GM20000 (cell line): ENCODE results near the gene OTOG.

ENCODE experiments used
- DNase-seq: peaks from one replicate; pipeline ENCODE4 v3.0.0; 2012; ENCODE audit warnings: low spot score
- CTCF ChIP-seq: IDR thresholded peaks from 2 replicates; pipeline ENCODE4 v1.5.1; 2012; ENCODE audit warnings: mild to moderate bottlenecking, control low read depth; ENCODE audit errors: extremely low read depth, missing control alignments

OTOG gene

GRCh38 chr11:17631702-17632365 is 84.8 kb downstream of the OTOG start:
- no peak for DNase-seq
- no peak for TF ChIP-seq CTCF

GRCh38 chr11:17633279-17633986 is 86.4 kb downstream of the OTOG start:
- no peak for TF ChIP-seq CTCF
- no peak for DNase-seq

GRCh38 chr11:17633987-17634775 is 87.1 kb downstream of the OTOG start:
- no peak for DNase-seq
- no peak for TF ChIP-seq CTCF

- no peak for DNase-seq
- TF ChIP-seq CTCF = no peak
Measured at GRCh38 chr11:17634776-17635550, 87.9 kb downstream of the OTOG start.

- no peak for TF ChIP-seq CTCF
- no peak for DNase-seq
Measured at GRCh38 chr11:17635551-17635938, 88.5 kb downstream of the OTOG start.

- DNase-seq = no peak
- TF ChIP-seq CTCF = no peak
Measured at GRCh38 chr11:17636721-17637120, 89.7 kb downstream of the OTOG start.
